GM10266 (cell line): Measurements from ENCODE around the gene FOXS1.

Experiments
- DNase-seq: peaks from one replicate; pipeline ENCODE4 v3.0.0; 2012; ENCODE audit errors: extremely low spot score
- TF ChIP-seq, protein P1 (sequence below): IDR thresholded peaks from 2 replicates; pipeline ENCODE4 v1.5.1; 2012; ENCODE audit warnings: mild to moderate bottlenecking, low read depth; ENCODE audit not compliant: control insufficient read depth, insufficient read depth; ENCODE audit errors: missing control alignments

The FOXS1 gene

DNA sequence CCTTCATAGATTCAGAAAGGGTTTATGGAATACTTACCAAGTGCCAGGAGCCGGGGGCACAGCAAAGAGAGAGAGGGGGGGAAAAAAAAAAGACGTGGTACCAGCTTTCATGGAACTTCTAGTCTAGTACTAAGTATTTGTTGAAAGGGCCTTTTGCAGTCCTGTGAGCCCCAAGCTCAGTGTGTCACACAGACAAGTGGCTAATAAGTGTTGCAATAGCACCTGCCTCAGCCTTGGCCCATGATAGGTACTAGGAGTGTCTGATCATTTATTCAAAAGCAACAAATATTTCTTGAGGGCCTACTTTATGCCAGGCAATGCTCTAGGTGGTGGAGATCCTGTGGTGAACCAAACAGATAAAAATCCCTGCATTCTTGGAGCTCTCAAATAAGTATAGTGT, 18.3 kb downstream of the FOXS1 start:
- no peak for DNase-seq
- TF ChIP-seq, protein P1, sequence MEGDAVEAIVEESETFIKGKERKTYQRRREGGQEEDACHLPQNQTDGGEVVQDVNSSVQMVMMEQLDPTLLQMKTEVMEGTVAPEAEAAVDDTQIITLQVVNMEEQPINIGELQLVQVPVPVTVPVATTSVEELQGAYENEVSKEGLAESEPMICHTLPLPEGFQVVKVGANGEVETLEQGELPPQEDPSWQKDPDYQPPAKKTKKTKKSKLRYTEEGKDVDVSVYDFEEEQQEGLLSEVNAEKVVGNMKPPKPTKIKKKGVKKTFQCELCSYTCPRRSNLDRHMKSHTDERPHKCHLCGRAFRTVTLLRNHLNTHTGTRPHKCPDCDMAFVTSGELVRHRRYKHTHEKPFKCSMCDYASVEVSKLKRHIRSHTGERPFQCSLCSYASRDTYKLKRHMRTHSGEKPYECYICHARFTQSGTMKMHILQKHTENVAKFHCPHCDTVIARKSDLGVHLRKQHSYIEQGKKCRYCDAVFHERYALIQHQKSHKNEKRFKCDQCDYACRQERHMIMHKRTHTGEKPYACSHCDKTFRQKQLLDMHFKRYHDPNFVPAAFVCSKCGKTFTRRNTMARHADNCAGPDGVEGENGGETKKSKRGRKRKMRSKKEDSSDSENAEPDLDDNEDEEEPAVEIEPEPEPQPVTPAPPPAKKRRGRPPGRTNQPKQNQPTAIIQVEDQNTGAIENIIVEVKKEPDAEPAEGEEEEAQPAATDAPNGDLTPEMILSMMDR: no peak

- TF ChIP-seq, protein P1: no peak
- DNase-seq: no peak
Measured at GRCh38 chr20:31826074-31826473, 19.3 kb downstream of the FOXS1 start.

DNA sequence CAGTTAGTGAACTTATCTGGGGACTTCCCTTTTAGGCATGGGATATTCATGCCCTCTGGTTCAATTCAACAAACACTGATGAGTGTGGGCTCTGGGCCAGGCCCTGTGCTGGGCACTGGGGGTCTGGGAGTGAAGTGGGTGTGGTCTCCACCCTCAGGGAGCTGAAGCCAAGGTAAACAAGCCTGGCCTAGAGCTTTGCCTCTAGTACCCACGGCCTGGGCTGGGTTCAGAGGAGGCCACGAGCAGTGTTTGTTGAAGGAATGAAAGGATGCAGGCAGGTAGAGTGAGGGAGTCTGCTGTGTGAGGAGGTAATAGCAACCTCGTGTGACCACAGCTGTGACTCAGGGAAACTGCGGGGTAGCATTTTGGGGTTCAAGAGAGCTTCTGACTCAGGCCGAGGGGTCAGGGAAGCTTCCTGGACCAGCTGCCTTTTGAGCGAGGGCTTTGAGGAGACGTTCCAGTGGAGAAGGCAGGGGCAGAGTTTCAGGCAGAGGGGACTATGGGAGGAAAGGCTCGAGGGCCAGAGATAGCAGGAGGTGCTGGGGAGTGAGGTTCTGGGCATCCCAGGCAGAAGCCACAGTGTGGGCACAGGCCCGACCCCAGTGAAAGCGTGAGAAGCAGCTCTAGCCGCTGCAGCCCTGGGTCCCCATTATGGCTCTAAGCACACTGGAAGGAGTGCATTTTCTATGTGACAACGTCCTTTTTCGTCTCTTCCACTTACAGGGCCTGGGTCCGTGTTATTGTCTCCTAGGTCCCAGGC, 20.7 kb downstream of the FOXS1 start:
- DNase-seq: no peak
- TF ChIP-seq, protein P1: no peak

- DNase-seq: no peak
- TF ChIP-seq, protein P1: no peak
Measured at GRCh38 chr20:31824125-31824485, 21.3 kb downstream of the FOXS1 start.

DNA sequence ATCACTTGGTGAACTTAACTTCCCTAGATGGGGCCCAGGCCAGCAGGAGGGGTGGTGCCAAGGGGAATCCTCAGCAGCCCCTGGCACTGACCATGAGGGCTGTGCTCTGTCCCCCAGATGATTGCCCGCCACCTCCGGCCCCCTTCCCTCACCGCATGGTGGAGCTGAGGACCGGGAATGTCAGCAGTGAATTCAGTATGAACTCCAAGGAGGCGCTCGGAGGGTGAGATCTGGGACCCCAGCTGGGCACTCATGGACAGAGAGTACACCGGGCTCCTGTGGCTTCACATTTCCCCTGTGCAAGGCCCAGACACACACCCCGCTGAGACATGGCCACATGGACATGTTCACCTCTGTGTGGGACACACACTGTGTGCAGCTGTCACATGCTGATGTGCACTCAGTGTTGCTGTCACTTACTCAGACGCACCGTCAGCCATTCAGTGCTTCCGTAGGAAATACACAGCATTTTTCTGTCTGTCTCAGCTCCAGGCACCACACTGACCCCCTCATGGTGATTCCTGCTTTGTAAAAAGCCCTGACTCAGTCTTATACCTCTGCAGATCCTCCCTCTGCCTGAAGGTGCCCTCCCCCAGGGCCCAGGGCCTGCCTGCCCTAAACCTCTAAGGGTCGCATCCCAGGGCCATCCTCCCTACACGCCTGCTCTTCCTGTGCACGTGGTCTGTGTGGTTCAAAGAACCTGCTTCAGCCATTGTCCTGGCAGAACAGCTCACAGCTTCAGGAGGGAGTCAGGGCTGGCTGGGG, 21.9 kb downstream of the FOXS1 start:
- TF ChIP-seq, protein P1: no peak

GRCh38 chr20:31822421-31823330, 22.7 kb downstream of the FOXS1 start:
- DNase-seq: peak; percentile 88

More for the DNA sequence above, 21.9 kb downstream of the FOXS1 start:
- DNase-seq: no peak

More at GRCh38 chr20:31822421-31823330, 22.7 kb downstream of the FOXS1 start:
- TF ChIP-seq, protein P1: peak; percentile 97
